Breast epithelium (tissue), 3 donors: ENCODE measurements around the gene ATP8A1.

Experiments
- POLR2A ChIP-seq: fragments of 450-650 bp; IDR thresholded peaks from one replicate; pipeline ENCODE4 v1.6.1; 2016; ENCODE audit warnings: antibody characterized with exemption, mild to moderate bottlenecking, moderate library complexity
- POLR2AphosphoS5 ChIP-seq, 3 donors: sonication (generic); formaldehyde crosslinking; IDR thresholded peaks; one replicate each; pipeline ENCODE4 v1.6.1; 2017; ENCODE audit warnings: antibody characterized with exemption in 3 of 3
- TF ChIP-seq, protein P1 (sequence below), 3 donors: fragments of 450-650 bp; IDR thresholded peaks; one replicate each; pipeline ENCODE4 v1.5.1; 2016 to 2017; ENCODE audit warnings: antibody characterized with exemption in 3 of 3, mild to moderate bottlenecking in 3 of 3, moderate library complexity in 3 of 3

DNA sequence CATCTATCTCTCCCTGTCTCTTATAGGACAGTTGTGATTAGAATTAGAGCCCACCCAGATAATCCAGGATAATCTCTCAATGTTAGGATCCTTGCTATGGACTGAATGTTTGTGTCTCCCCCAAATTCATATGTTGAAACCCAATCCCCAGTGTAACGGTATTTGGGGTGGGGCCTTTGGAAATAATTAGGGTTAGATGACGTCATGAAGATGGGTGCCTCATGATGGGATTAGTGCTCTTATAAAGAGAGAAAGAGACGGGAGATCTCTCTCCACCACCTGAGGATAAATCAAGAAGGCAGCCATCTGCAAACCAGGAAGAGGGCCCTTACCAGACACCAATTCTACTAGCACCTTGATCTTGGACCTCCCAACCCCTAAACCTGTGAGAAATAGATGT is 293.3 kb downstream of the ATP8A1 start:
- TF ChIP-seq, protein P1, sequence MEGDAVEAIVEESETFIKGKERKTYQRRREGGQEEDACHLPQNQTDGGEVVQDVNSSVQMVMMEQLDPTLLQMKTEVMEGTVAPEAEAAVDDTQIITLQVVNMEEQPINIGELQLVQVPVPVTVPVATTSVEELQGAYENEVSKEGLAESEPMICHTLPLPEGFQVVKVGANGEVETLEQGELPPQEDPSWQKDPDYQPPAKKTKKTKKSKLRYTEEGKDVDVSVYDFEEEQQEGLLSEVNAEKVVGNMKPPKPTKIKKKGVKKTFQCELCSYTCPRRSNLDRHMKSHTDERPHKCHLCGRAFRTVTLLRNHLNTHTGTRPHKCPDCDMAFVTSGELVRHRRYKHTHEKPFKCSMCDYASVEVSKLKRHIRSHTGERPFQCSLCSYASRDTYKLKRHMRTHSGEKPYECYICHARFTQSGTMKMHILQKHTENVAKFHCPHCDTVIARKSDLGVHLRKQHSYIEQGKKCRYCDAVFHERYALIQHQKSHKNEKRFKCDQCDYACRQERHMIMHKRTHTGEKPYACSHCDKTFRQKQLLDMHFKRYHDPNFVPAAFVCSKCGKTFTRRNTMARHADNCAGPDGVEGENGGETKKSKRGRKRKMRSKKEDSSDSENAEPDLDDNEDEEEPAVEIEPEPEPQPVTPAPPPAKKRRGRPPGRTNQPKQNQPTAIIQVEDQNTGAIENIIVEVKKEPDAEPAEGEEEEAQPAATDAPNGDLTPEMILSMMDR (IDR thresholded peaks at IDR 0.05) = no peak
- TF ChIP-seq POLR2AphosphoS5 (IDR thresholded peaks at IDR 0.05) (no peak), POLR2A (no peak)
